TTC549 (cell line): Measurements from ENCODE around the gene TGFB2.
A peak's percentile ranks its signal among the peaks of the same experiment; 100 is the strongest.

ENCODE experiments used
- FAIRE-seq: peaks from 2 replicates; lab custom pipeline; 2012; peaks lifted over from hg19 to GRCh38; lab: Jason Lieb, UNC

TGFB2 gene

DNA sequence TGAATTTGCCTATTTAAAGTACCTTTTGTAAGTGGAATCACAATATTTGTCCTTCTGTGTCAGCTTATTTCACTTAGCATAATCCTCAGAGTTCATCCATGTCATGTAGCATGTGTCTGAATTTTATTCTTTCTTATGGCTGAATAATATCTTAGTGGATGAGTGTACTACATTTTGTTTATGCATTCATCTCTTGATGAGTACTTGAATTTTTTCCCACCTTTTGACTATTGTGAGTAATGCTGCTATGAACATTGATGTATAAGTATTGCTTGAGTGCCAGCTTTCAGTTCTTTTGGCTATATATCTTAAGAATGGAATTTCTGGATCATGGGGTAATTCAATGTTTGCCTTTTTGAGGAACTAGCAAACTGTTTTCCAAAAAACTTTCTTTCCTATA is 84.2 kb downstream of the TGFB2 start:
- FAIRE-seq: no peak

DNA sequence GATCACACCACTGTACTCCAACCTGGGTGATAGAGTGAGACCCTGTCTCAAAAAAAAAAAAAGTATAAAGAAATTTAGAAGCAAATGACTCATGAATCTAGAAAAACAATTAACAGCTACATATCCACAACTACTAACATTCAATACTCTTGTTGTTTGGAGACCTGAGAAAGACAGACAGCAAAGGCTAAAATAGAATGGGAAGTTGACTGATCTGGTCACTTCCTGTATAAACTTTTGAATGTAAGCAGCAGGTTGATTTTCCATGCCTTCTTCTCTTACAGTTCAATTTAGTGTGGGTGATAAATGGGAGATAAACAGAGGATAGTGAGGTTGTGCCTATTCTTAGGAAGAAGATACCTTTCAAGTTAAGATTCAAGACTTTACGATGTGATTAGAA is 85.2 kb downstream of the TGFB2 start:
- FAIRE-seq: no peak

DNA sequence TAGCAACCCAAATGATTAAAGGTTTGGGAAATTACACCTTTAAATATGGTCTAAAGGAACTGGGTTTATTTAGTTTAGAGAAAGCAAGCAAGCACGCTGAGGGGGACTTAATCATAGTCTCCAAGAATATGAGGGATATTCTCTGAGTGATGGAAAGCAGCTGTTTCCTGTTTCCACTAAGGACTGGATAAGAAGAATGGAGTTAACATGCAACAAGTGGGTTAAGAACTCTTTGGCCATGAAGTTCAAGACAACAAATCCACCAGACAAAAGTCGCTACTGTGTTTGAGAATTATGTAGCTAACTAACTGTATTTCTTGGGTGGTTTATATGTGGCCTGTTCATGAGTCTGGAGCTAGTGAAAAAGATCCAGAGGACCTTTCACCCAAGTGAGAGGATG is 85.7 kb downstream of the TGFB2 start:
- FAIRE-seq: no peak

DNA sequence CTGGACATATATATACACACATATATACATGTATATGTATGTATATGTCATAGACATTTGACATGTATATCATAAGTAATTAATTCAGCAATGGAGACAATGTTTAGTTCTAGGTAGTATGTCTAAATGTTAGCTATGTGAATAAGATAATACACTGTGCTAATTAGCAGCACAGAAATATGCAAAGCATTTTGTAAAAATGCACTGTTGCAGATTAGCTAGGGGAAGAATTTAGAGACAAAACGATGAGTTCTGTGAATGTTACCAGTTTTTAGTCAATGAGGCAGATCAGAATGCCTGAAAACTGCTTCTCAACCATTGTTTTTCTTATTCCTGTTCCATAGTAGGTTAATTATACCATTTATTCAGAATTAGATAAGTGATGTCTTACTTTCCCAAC is 86.3 kb downstream of the TGFB2 start:
- no peak for FAIRE-seq

DNA sequence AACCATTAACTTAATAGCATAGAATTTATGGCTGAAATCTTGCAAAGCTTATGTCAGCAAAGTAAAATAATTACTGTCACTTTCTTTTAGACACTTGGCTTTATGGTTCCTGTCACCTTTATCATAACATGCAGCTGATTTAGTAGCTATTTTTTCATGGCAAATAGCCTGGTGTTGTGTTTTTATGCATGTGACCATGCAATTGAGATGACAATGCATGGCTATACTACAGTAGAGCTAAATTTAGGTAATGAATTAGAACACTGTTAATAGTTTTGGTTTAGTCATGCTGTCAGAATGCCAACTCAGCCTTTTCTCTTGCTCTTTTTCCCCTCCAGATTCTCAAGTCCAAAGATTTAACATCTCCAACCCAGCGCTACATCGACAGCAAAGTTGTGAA is 88.6 kb downstream of the TGFB2 start:
- FAIRE-seq: no peak

DNA sequence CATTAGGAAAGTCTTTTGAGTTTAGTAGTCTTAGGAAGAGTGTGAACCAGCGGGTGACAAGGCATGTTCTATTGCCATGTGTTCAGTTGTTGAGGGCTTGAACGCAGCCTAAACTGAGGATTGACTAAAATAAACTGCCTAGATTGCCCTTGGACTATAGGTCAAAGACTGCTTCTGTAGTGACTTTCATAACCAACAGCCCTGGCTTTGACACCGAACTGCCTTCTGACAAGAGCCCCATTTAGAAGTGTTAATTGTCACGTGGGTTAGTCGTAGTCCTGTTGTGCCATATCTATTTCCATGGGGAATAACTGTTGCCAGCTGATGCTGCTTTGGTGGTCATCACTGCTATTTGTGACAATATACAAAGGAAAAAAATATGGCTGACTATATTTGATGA is 90.4 kb downstream of the TGFB2 start:
- FAIRE-seq: no peak

DNA sequence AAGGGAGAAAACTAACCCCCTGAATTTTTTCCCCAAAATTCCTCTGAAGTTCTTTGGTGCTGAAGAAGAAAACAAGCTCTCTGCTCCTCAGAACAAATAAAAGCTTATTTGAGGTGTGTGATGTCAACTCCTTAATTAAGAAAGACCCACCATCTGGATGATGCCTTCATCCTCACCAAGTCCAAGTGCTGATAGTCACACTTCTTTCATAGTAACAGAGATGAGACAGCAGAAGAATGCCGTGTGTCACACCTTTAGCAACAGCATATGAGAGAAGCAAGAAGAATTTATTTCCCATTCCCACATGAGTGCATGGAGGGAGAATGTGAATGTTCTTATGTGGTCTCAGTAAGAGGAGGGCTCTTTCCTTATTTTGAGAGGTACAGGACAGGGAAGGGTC is 91.2 kb downstream of the TGFB2 start:
- FAIRE-seq: no peak

DNA sequence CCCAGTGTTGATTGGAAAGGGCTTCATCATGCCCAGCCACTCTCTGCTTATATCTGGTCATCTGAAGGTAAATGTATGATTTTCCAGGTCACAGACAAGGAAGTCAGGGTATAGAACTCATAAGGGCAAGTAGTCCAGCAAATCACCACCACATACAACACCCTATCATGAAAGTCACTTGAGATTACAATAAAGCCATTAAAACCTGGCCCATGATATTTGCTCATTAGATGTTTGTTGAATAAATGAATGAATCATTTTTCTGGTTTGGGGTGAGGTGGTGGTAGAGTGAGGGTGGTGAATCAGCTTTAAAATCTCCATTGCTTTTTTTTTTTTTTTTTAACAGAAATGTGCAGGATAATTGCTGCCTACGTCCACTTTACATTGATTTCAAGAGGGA is 91.9 kb downstream of the TGFB2 start:
- no peak for FAIRE-seq

DNA sequence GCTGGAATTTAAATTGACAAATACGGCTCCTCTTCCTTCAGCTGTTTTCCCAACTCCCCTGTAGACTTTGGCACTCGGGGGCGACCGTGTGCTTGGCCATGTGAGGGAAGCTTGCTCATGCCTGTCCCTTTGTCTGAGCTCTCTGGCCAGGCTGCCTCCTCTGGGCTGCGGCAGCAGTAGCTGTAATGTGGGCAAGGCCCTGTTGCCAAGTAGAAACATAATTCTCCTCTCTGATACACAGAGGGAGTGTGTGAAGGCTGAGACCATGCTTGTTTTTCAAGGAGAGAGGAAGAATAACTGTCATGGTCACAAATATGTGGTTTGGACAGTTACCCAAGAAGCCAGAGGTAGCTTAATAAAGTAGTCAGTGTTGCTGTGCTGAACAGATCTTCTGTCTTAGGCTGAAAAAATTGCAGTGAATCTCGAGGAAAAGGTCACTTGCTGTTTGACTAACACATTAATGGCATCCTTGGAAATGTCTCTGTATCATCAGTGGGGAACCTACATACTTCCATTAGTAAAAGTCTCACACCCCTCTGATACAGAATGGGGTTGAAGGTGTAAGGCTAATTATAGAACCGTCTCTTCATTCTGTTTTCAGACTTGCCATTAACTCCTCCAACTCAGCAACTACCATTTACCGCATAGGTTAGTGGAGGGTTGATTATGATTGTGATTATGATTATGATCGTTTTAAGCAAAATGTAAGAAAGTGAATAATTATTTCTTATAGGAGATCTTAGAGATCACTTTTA is 94.6 kb downstream of the TGFB2 start:
- FAIRE-seq: no peak

DNA sequence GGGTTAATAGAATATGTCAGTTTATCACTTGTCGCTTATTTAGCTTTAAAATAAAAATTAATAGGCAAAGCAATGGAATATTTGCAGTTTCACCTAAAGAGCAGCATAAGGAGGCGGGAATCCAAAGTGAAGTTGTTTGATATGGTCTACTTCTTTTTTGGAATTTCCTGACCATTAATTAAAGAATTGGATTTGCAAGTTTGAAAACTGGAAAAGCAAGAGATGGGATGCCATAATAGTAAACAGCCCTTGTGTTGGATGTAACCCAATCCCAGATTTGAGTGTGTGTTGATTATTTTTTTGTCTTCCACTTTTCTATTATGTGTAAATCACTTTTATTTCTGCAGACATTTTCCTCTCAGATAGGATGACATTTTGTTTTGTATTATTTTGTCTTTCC is 98.1 kb downstream of the TGFB2 start:
- no peak for FAIRE-seq

DNA sequence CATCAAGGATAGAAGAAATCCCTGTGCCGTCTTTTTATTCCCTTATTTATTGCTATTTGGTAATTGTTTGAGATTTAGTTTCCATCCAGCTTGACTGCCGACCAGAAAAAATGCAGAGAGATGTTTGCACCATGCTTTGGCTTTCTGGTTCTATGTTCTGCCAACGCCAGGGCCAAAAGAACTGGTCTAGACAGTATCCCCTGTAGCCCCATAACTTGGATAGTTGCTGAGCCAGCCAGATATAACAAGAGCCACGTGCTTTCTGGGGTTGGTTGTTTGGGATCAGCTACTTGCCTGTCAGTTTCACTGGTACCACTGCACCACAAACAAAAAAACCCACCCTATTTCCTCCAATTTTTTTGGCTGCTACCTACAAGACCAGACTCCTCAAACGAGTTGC is 99.0 kb downstream of the TGFB2 start:
- FAIRE-seq: no peak

DNA sequence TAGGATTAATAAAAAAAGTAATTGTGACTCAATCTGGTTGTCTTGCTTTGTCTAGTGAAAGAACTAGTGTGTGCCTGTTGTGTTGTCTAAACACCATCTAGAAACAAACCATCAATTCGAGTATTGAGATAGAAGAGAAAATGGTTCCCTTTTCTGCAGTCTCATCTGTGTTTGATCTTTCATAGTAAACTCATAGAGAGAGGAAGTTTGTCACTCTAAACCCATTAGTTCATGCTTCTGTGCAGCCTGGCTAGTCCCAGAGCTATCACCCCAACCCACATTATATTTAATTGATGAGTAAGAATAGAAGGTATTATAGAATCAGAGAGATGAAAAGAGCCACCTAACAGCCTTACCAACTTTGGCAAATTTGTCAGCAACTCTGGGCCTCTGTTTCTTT is 99.5 kb downstream of the TGFB2 start:
- no peak for FAIRE-seq

DNA sequence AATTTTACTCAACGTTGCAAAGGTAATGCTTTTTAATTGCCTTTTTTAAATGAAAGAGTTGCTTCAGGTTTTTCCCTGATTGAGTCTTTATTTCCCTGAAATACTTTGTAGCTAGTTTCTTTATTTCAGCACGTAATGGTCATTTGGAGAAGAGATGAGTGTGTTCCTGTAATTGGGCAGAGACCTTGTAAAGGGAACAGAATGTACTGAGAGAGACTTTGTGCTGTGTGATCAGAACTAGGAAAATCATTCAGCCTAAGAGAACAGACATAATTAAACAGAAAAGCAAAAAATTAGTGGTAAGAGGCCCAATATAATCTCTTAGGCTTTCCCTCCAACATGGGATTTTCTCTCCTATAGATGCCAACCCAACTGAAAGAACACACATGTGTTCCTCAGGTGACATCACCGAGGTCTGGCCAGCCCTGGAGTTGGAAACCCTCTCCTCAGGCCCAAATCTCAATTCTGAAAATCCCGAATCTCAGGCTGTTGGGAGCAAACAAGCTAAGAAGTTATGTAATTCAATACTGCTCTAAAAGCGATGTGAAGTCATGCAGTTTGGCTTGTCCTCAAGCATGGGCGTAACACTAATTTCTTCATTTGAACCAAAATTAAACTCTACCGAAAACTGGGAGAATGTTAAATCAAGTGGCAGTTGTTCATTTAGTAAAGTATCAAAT is 102.0 kb downstream of the TGFB2 start:
- no peak for FAIRE-seq

DNA sequence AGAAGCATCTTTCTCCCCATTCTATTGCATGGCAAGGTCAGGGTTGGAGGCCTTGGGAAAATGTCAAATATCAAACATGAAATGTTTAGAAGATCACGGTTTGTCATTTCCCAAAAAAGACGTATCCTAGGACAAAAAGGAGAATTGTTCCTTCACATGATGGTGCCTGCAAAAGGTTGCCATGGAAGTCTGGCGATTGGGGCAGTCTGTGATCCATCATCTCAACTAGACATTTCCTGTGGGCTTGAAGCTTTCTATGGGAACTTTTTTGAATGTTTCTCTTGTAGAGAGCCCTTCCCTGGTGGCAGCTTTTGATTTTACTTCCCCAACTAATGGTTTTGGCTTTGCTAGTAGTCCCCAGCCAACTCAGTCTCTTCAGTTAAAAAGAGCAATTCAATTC is 106.3 kb downstream of the TGFB2 start:
- FAIRE-seq: no peak

DNA sequence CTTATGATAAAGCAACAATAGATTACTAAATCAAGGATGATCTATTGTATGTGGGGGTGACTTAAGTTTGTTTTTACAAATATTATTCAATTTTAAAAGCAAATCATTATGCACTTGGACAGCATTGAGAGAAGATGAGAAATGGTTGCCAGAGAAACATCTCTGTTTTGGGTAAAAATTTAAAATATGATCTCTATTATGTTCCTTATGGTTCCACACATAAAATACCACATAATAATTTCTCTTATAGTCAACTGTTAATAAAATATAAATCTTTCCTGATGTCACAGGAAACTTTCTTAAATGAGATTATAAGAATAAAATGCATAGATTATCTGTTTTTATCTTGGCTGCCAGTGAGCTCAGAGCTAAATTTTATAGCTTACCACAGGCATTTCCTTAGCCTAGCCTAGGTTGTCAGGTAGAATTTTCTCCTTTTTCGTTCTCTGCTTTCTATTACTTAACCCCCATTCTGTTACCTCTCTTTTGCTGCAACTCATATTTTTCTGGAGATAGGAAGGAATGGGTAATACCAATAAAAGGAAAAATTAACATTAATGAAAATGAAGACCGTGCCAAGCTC is 109.7 kb downstream of the TGFB2 start:
- peak; percentile 3 for FAIRE-seq

DNA sequence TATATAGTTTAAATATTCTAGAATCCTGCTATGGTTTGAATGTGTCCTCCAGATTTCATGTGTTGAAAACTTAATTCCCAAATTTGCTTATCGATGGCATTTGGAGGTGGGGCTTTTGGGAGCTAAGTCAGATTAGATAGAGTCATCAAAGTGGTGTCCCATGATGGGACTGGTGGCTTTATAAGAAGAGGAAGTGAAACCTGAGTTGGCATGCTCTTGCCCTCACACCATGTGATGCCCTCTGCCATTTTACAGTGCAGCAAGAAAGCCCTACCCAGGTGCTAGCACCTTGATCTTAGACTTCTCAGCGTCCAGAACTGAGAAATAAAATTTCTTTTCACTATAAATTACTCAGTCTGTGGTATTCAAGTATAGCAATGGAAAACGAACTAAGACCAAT is 111.3 kb downstream of the TGFB2 start:
- no peak for FAIRE-seq

DNA sequence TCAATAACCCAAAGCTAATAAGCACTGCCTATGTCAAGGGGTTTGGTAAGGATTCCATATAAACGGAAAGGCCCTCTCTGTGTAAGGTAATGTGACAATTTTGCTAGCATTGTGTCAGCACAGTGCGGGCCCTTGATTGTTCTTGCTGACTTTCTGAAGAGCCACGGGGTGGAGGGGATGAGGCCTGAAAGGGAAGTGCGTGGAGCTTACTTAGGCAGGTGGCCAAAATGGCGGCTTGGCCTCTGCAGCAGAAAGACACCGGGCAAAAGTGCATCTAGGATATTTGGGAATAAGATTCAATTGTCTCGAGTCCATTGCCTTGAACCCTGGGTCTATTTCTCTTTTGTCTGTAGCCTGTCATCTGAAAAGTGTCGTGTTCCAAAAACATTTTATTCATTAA is 114.3 kb downstream of the TGFB2 start:
- FAIRE-seq: no peak

DNA sequence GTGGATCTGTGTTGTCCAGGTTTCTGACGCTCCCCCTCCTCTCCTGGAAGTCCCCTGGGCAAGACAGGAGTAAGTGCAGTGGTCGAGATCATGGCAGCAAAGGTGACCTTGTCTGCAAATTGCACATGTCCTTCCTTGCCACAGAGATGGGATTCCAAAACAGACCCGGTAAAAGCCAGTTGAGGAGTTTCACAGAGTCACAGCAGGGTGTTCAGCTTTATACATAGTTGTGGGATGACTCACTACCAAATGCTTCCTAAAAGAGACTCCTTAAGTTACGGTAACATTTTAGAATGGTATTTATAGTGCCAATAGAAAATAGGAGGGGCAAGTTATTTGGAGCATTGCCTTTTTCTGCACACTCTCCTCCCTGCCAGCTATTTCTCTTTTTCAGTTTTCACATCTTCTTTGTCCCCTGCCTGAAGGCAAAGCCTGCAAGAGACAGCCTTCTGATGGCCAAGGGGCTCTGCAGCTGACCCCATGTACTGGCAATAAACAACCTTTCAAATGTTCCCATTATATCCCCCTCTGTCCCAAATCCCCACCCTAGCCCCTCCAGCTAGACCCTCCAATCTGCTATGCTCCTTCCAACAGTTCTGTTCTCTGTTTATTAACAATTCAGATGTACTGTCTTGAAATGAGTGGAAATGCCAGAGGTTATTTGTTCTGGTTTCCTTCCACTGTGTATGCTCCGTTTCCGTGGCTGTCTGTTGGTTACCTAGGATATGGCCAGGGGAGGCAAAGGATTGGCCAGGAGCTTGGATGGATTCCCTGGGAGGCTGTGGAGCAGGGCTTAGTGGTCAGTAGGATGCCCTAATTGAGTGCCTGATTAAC is 115.0 kb downstream of the TGFB2 start:
- FAIRE-seq: no peak

DNA sequence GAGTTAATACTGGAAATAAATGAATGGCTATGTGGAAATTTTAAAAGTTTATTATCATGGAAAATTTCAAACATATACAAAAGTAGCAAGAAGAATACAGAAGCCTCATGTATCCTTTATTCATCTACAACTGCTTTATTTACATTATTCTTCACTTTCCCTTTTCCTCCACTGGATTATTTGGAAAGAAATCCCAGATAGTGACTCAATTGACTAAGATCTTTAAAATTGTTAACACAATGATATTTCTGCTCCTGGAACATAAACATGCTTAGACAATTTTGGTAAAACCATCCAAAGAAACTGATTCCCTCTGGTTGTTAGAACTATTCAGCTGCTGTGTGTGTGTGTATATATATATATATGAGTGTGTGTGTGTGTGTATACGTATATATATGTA is 116.2 kb downstream of the TGFB2 start:
- no peak for FAIRE-seq

DNA sequence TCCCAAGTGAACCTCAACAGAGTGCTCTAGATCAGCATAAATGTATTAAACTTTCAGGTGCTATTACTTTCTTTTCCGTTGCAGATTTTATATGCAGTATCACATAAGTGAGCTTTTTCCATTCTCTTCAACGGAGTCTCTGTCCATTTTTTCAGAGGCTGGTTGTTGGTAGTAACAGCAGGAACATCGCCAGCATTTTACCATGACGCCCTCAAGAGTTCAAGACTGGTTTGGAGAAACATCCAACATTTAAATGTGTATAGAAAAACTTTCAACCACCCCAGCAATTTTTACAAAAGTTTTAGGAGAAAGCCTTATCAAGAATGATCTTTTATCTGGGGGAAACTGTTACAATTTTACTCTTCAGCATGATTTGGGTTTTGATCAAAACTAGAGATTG is 117.0 kb downstream of the TGFB2 start:
- FAIRE-seq: no peak

DNA sequence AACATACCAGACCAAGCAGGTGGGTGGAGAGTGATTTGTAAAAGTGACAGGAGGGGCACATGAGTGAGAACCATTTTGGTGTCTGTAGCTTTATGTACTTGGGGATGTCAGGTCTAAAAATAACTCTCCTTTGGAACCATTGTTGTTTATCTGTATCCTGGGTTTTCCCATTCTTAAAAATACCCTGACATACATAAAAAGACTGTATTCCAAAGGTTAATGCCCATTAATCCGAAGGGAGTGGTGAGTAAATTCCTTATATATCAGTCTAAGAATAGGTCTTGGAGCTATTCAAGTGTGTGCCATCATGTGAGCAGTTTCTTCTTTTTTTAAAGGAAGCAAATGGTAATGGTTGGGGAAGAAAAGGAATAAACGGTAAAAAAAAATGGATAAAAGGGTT is 117.5 kb downstream of the TGFB2 start:
- no peak for FAIRE-seq

DNA sequence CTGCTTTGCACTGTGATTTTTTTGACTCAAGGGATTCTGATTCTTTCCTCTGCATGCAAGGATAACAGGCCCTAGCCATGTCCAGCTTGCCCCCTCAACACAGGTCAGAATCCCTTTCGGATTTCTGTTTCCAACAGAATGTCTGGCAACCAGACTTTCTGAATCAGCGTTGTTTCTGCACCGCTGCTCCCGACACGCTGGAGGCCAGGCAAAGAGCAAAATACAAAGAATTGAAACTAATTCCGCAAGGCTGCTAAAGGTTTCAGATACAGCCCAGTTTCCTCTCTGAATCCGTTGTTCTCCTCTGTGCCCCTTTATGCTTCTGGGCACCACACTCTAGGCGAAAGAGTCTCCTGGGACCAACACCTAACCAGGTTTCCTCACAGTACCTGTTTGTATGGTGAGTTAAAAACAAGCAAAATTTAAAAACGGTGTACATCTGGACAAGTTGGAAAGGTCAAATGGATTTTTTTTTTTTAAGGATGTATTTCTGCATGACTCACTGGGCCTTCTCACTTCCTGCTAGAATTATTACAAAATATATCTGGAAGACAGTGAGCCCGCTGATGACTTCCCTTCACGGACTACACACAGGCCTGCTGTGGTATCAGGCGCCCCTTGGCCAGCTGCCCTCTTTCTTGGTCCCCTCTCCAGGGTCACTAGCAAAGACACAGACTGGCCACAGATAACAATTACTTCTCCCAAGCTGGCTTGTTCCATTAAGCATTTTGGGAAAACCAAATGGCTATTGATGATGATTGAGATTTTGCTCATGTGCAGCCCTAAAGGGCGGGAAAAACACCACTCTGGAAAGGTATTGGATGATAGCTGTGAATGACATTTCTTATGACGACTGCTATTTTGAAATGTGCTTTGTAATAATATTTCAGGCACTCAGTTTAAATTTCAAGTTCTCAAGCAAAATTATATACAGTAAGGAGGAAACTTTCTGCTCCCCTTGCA is 118.3 kb downstream of the TGFB2 start:
- no peak for FAIRE-seq
